B cell (primary cell): ENCODE results near the gene SLC4A11. TPM values are rescaled to one million over a fixed set of nuclear protein-coding genes. Genes with fewer than 3 reads are reported as not detected.

ENCODE experiments used
- ATAC-seq: fragments of 200-7000 bp; cut with Tn5 transposase; one replicate; pipeline ENCODE4 v1.10.0; 2021; ENCODE audit warnings: low read depth, mild to moderate bottlenecking, moderate number of reproducible peaks, moderate library complexity
- CTCF ChIA-PET: fragments of 350-600 bp; sonication (Branson Sonifier 250); formaldehyde crosslinking; loops from one replicate; lab custom pipeline; 2021; ENCODE audit warnings: antibody characterized with exemption, inconsistent platforms; lab: Charles Lee
- POLR2A ChIA-PET: fragments of 350-600 bp; sonication (Branson Sonifier 250); formaldehyde crosslinking; loops from one replicate; lab custom pipeline; 2021; ENCODE audit warnings: antibody characterized with exemption; lab: Charles Lee
- DNase-seq: peaks from one replicate; pipeline ENCODE4 v3.0.0; 2013
- H2AFZ ChIP-seq: 2 replicates; pipeline ENCODE4 v1.6.1; 2012; ENCODE audit warnings: mild to moderate bottlenecking, low read depth, low read length; ENCODE audit not compliant: insufficient read depth, poor library complexity, severe bottlenecking
- H3K27ac ChIP-seq, 2 donors: 1 replicate in 1 of 2; 2 replicates in 1 of 2; pipeline ENCODE4 v1.5.1; 2012 to 2013; ENCODE audit warnings: low read length in 2 of 2, mild to moderate bottlenecking in 2 of 2, moderate library complexity in 1 of 2
- H3K27me3 ChIP-seq, 4 experiments: fragments of 200-600 bp in 1 of 4; sonication (generic) in 1 of 4; replicated peaks in 1 of 4; 1 replicate in 2 of 4; 2 replicates in 2 of 4; pipeline versions ENCODE4 v1.6.1 to v1.7.0; 2013 to 2016; ENCODE audit warnings: low read length in 3 of 4, mild to moderate bottlenecking in 2 of 4, mixed read lengths in 1 of 4, moderate library complexity in 1 of 4; ENCODE audit not compliant: insufficient read depth in 4 of 4, control insufficient read depth in 3 of 4; ENCODE audit errors: control extremely low read depth in 1 of 4
- H3K36me3 ChIP-seq, 2 experiments: replicated peaks in 1 of 2; 1 replicate in 1 of 2; 2 replicates in 1 of 2; pipeline versions ENCODE4 v1.6.1 to v1.7.1; 2013; ENCODE audit warnings: low read length in 1 of 2; ENCODE audit not compliant: insufficient read depth in 2 of 2, control insufficient read depth in 1 of 2; ENCODE audit errors: control extremely low read depth in 1 of 2, extremely low read depth in 1 of 2
- H3K4me1 ChIP-seq, 2 donors: fragments of 200-600 bp in 1 of 2; sonication (generic) in 1 of 2; 1 replicate in 1 of 2; 2 replicates in 1 of 2; pipeline versions ENCODE4 v1.5.1 to v1.6.1; 2013 to 2017; ENCODE audit warnings: low read length in 2 of 2; ENCODE audit not compliant: control insufficient read depth in 2 of 2, insufficient read depth in 2 of 2
- H3K4me2 ChIP-seq: replicated peaks from 2 replicates; pipeline ENCODE3; 2012; ENCODE audit warnings: mild to moderate bottlenecking, low read depth, low read length; ENCODE audit not compliant: poor library complexity, severe bottlenecking
- H3K4me3 ChIP-seq, 5 experiments: fragments of 200-600 bp in 1 of 5; sonication (generic) in 1 of 5; 1 replicate in 3 of 5; 2 replicates in 2 of 5; pipeline versions ENCODE4 v1.5.1 to v1.7.0; 2011 to 2016; ENCODE audit warnings: low read length in 4 of 5, mild to moderate bottlenecking in 4 of 5, low read depth in 2 of 5, control low read depth in 1 of 5, moderate library complexity in 1 of 5; ENCODE audit not compliant: insufficient read depth in 1 of 5; ENCODE audit errors: control extremely low read depth in 1 of 5, extremely low read depth in 1 of 5
- H3K79me2 ChIP-seq: fragments of 200-600 bp; sonication (generic); one replicate; pipeline ENCODE4 v1.6.0; 2016; ENCODE audit warnings: low read length; ENCODE audit not compliant: control insufficient read depth, insufficient read depth
- H3K9ac ChIP-seq: fragments of 200-600 bp; sonication (generic); 2 replicates; pipeline ENCODE4 v1.6.1; 2017; ENCODE audit warnings: mild to moderate bottlenecking, low read length, moderate library complexity
- H3K9me3 ChIP-seq, 3 donors: one replicate each; pipeline versions ENCODE4 v1.6.1 to v1.7.1; 2013; ENCODE audit warnings: low read length in 2 of 3; ENCODE audit not compliant: control insufficient read depth in 2 of 3, insufficient read depth in 1 of 3; ENCODE audit errors: control extremely low read depth in 1 of 3
- H4K20me1 ChIP-seq: 2 replicates; pipeline ENCODE4 v1.6.0; 2012; ENCODE audit warnings: mild to moderate bottlenecking, low read length; ENCODE audit not compliant: insufficient read depth, control insufficient read depth, poor library complexity, severe bottlenecking
- H3K27ac Mint-ChIP-seq: one replicate; pipeline ENCODE4 v1.8.0; 2021; ENCODE audit warnings: mixed read lengths
- H3K27me3 Mint-ChIP-seq: one replicate; pipeline ENCODE4 v1.8.0; 2021; ENCODE audit warnings: mixed read lengths
- H3K4me1 Mint-ChIP-seq: one replicate; pipeline ENCODE4 v1.8.0; 2021; ENCODE audit warnings: mixed read lengths
- H3K4me3 Mint-ChIP-seq: one replicate; pipeline ENCODE4 v1.8.0; 2021; ENCODE audit warnings: mixed read lengths
- H3K9me3 Mint-ChIP-seq: one replicate; pipeline ENCODE4 v1.8.0; 2022; ENCODE audit warnings: mixed read lengths; ENCODE audit not compliant: insufficient read depth
- EZH2 ChIP-seq: IDR thresholded peaks from 2 replicates; pipeline ENCODE4 v1.6.1; 2012; ENCODE audit warnings: borderline replicate concordance, low read depth, mild to moderate bottlenecking, moderate library complexity, low read length; ENCODE audit not compliant: insufficient read depth, poor library complexity, severe bottlenecking
- WGBS: methylation state at CpG from one replicate; pipeline ENCODE4 v1.1.5; 2013; ENCODE audit warnings: missing lambda C conversion rate; ENCODE audit not compliant: insufficient coverage; 5-methylcytosine and 5-hydroxymethylcytosine counted together
- intact Hi-C: fragments of 100-400 bp; cut with micrococcal nuclease; formaldehyde crosslinking; loops from one replicate; pipeline ENCODE4 v1.10.0; 2022
- polyA minus RNA-seq: library from RNA; depleted of rRNA, polyadenylated mRNA; stranded (reverse); fragments of >200 nt; gene quantifications from 2 replicates; pipeline ENCODE4 v1.2.3, GENCODE V29; 2012
- polyA plus RNA-seq: library from polyadenylated mRNA; depleted of rRNA; stranded (reverse); fragments of >200 nt; gene quantifications from 2 replicates; pipeline ENCODE4 v1.2.3, GENCODE V29; 2012
- total RNA-seq, 2 donors: library from RNA; stranded (reverse); fragments of 120-200 nt in 1 of 2; gene quantifications; 1 replicate in 1 of 2; 2 replicates in 1 of 2; pipeline versions ENCODE4 v1.2.3 to v1.2.4, GENCODE V29; 2013 to 2022
- TF ChIP-seq, protein P1 (sequence below): fragments of 200-600 bp; IDR thresholded peaks from one replicate; pipeline ENCODE4 v1.8.0; 2022; ENCODE audit warnings: antibody characterized with exemption, mild to moderate bottlenecking

The SLC4A11 gene
- 1.6 and 2.7 TPM in 2 replicates for total RNA-seq
- total RNA-seq (2013) = 0.12 TPM
- polyA plus RNA-seq = 0.79 and 0.85 TPM in 2 replicates
- polyA minus RNA-seq = 0.17 and 0.57 TPM in 2 replicates

DNA sequence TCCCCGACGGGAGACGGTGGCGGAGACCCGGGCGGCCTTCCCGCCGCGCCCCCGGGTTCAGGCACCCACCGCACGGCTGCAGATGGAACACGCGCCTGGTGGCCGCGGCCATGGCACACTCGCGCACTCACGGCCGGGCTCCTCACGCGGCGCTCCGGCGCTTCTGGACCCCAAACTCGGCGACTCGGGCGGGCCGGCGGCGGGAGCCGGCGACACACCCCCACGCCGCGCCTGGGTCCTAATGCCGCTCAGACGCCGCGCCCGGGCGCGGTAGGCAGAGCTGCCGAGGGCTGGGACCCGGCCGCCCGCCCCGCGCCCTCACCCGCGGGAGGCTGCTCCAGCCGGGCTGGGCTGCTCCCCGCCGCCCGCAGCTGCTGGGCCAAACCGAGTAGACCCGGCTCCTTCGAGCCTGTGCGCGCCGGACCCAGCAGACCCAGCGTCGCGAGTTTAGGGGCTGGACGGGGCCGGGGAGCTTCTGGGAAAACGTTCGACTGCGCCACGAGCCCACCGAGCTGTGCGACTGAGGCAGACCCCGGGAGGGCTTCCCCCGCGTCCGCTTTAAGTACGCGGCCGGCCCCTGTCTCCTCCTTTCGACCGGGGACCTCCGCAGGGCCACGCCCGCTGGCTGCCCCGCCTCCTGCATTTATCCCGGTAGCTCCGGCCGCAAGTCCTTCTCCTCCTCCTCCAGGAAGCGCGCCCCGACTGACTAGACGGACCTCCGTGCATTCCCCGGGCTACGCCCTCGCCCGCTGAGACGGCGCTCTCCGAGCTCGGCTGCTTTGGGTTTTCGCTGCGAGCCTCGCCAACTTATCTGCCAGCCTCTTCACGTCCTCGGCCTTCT lies at the start of gene SLC4A11:
TSS of gene SLC4A11 (minus strand) at position 165 of the 841 bp plus-strand sequence. CDS start at position 112, 53 bp downstream.
- Histone ChIP-seq H2AFZ (peak within 1 kb of the TSS; percentile 79), H3K9ac (peak within 1 kb of the TSS; percentile 67), H3K27me3 (peaks cover 0 to 70% (median 23%) of the 10 kb centered on the region in 4 experiments), H4K20me1 (no peaks in the 10 kb centered on the region), H3K36me3 (no peaks in the 10 kb centered on the region), H3K4me3 (peak within 1 kb of the TSS; percentile 23 to 64 (median 56)), H3K9me3 (peaks cover 0 to 19% (median 0%) of the 10 kb centered on the region in 3 donors), H3K79me2 (no peaks in the 10 kb centered on the region), H3K4me1 (peaks cover 18 to 22% of the 10 kb centered on the region in 2 donors), H3K4me2 (peak within 1 kb of the TSS; percentile 82), H3K27ac (no peak within 1 kb of the TSS)
- ChIA-PET CTCF (interaction anchor here (1.0 to 2.3 kb wide), 4 partner anchors 10 to 20 kb away, joined by 4 to 6 read pairs (median 5); no protein-coding TSS in a partner anchor), POLR2A (no interaction called here)
- Mint-ChIP-seq H3K4me1 (peaks cover 19% of the 10 kb centered on the region), H3K9me3 (no peaks in the 10 kb centered on the region), H3K27me3 (peaks cover 48% of the 10 kb centered on the region), H3K4me3 (peak within 1 kb of the TSS; percentile 92), H3K27ac (peak within 1 kb of the TSS; percentile 15)
- 1% methylated on average over 107 of the region's 107 CpGs for WGBS
- peak; percentile 62 for ATAC-seq
- TF ChIP-seq EZH2 = no peak
- TF ChIP-seq, protein P1, sequence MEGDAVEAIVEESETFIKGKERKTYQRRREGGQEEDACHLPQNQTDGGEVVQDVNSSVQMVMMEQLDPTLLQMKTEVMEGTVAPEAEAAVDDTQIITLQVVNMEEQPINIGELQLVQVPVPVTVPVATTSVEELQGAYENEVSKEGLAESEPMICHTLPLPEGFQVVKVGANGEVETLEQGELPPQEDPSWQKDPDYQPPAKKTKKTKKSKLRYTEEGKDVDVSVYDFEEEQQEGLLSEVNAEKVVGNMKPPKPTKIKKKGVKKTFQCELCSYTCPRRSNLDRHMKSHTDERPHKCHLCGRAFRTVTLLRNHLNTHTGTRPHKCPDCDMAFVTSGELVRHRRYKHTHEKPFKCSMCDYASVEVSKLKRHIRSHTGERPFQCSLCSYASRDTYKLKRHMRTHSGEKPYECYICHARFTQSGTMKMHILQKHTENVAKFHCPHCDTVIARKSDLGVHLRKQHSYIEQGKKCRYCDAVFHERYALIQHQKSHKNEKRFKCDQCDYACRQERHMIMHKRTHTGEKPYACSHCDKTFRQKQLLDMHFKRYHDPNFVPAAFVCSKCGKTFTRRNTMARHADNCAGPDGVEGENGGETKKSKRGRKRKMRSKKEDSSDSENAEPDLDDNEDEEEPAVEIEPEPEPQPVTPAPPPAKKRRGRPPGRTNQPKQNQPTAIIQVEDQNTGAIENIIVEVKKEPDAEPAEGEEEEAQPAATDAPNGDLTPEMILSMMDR = no peak
- intact Hi-C loops = loop anchor here (2.0 kb wide), 1 partner anchor 16 kb away; no protein-coding TSS in a partner anchor
- DNase-seq = peak; percentile 60
